Hypothalamus (tissue), 51 donors: ENCODE measurements around the gene NECTIN2.
A peak's percentile ranks its signal among the peaks of the same experiment; 100 is the strongest.
"Not testable (repeated sequence)": the region's sequence is repeated elsewhere in the genome, so short reads cannot be mapped to it uniquely, and the experiment has no call there.

Experiments used
- DNase-seq, 51 donors: peaks; one replicate each; lab custom pipeline; 2025; lab: John Stamatoyannopoulos, UW

The NECTIN2 gene

DNA sequence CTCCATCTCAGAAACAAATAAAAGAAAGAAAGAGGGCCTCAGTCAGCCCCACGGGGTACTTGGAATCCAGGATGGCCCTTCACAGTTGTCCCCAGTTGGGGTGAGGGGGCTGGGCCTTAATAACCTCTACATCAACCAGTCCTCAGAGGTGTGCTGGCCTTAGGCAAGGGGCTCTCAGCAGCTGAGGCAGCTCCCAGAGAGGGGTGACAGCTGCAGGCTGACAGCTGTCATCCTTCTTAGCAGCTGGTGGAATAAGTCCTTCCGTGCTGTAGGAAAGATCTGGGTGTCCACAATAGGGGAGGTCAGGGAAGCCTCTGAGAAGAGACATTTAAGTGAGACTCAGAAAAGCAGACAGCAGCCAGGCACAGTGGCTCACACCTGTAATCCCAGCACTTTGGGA, 29.8 kb upstream of the NECTIN2 start:
- no peak for DNase-seq

DNA sequence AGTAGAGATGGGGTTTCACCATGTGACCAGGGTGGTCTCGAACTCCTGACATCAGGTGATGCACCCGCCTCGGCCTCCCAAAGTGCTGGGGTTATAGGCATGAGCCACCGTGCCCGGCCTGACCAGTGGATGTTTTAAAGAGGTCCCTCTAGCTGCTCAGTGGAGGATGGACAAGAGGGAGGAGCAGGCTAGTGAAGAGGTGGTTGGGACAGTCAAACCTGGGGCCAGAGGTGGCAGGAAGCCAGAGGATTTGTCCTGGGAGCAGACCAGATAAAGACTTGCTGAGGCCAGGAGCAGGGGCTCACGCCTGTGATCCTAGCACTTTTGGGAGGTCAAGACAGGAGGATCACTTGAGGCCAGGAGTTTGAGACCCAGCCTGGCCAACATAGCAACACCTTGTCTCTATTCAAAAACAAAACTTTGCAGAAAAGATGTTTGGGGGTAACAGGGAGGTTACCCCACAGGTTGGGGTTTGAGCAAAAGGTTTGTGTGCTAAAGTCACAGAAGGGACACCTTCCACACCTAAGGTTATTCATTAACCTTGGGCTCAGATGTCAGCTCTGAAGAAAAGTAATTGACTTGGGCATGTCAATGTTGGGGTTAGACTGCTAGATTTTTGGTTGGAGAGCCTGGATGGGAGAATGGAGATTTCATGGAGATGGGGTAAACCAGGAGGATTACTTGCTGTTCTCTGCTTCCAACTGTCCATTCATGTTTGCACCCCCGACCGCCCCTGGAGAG, 28.2 kb upstream of the NECTIN2 start:
- no peak for DNase-seq

DNA sequence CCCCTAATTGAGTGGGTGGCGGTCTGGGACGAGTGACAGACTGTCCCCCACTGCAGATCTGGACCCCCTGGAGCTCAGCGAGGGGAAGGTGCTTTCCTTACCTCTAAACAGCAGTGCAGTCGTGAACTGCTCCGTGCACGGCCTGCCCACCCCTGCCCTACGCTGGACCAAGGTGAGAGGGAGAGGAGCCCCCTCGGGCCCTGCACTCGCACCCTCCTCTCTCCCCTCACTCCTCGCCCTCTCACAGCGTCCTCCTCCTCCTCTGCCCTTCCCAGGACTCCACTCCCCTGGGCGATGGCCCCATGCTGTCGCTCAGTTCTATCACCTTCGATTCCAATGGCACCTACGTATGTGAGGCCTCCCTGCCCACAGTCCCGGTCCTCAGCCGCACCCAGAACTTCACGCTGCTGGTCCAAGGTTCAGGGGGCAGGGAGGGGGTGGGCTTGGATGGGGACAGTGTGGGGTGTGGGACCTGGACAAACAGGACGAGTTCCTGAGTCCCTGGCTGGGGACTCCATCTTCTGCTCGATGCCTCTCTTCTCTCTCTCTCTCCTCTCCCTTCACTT, 27.5 kb upstream of the NECTIN2 start:
- no peak for DNase-seq

GRCh38 chr19:44819246-44819832, 26.8 kb upstream of the NECTIN2 start:
- no peak for DNase-seq

GRCh38 chr19:44820648-44821609, 25.2 kb upstream of the NECTIN2 start:
- DNase-seq, result no peak

DNA sequence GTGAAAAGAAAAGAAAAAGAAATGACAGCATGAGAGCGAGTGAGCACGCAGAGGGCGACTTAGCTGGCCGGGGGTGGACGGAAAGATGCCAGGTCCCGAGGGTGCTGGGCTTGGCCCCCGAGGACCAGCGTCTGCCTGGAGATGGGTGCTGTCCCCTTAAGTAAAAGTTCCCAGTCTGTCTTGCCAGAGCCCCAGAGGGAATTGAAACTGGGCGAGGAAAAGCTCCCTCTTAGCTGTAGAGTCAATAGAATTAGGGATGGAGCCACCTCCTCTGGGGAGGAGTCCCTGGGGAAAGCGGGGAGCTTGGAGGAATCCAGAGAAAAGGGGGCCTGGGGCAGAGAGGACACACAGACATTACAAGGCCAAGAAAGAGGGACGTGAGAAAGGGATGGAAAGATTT, 23.9 kb upstream of the NECTIN2 start:
- DNase-seq, result no peak

DNA sequence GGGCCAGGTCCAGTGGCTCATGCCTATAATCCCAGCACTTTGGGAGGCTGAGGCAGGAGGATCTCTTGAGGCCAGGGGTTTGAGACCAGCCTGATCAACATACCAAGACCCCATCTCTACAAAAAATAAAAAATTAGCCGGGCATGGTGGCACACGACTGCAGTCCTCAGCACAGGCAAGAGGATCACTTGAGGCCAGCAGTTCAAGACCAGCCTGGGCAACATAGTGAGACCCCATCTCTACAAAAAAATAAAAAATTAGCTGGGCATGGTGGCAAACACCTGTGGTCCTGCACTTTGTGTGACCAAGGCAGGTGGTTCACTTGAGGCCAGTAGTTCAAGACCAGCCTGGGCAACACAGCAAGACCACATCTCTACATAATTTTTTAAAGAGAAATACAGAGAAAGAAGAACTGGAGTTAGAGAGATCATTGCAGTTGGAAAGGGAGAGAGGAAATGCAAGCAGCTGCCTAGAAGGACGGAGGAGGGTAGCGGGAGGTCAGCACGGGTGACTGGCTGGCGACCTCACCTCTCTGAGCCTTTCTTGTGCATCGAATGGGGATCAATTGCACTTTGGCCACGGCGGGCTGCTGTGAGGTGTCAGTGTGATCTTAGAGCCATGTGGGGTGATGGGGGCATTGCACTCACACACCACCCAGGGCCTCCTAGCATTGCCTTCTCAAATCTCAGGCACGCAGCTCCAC, 23.3 kb upstream of the NECTIN2 start:
- no peak for DNase-seq

DNA sequence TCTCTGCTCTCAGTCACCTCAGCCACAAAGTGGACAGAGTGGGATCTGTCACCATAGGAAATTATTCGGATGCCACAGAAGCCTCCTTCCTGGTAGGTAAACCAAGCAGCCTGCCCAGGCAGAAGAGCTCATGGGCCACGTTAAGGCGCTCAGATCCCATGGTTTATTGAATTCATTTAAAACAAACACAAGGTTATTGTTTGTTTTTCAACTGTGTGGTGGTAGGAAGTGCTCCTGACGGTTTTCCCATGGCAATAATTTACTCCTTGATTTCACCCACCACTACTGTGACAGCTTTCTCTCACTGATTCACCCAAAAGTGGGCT, 22.8 kb upstream of the NECTIN2 start:
- DNase-seq, result no peak

DNA sequence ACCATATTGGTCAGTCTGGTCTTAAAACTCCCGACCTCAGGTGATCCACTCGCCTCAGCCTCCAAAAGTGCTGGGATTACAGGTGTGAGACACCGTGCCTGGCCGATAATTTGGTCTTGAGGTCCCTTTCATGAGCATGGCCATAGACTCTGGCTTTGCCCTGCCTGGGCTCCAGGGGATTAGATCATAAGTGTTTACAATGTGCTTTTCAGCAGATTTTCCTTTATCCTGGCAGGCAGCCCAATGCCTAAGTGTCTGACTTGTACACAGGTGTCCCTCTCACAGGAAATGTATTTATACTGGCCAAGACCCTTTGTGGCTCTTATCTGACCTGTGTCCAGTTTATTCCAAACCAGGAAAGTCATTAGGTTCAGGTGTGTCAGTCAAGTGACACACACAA, 21.3 kb upstream of the NECTIN2 start:
- DNase-seq, result no peak

DNA sequence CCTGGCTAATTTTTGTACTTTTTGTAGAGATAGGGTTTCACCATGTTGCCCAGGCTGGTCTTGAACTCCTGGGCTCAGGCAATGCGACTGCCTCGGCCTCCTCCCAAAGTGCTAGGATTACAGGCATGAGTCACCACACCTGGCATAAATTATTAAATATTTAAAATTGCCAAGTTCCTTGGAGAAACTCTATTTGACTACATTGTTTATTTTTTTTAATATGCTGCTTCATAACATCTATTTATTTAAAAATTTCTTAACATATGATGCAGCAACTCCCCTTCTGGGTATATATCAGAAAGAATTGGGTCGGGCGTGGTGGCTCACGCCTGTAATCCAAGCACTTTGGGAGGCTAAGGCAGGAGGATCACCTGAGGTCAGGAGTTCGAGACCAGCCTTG, 13.2 kb upstream of the NECTIN2 start:
- DNase-seq, result not testable (repeated sequence)

DNA sequence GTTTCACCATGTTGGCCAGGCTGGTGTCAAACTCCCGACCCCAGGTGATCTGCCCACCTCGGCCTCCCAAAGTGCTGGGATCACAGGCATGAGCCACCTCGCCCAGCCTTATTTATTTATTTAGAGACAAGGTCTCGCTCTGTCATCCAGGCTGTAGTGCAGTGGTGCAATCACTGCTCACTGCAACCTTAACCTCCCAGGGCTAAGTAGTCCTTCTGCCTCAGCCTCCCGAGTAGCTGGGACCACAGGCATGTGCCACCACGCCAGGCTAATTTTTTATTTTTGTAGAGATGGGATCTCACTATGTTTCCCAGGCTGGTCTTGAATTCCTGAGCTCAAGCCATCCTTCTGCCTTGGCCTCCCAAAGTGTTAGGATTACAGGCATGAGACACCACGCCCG, 11.7 kb upstream of the NECTIN2 start:
- DNase-seq, result not testable (repeated sequence)

GRCh38 chr19:44839276-44839675, 6.8 kb upstream of the NECTIN2 start:
- DNase-seq, result no peak

DNA sequence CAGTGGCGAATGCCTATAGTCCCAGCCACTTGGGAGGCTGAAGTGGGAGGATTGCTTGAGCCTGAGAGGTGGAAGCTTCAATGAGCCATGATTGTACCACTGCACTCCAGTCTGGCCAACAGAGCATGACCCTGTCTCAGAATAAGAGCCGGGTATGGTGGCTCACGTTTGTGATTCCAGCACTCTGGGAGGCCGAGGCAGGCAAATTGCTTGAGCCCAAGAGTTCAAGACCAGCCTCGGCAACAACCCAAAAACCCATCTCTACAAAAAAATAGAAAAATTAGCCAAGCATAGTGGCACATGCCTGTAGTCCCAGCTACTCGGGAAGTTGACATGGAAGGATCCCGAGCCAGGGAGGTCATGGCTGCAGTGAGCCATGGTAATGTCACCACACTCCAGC, 5.3 kb upstream of the NECTIN2 start:
- no peak for DNase-seq

DNA sequence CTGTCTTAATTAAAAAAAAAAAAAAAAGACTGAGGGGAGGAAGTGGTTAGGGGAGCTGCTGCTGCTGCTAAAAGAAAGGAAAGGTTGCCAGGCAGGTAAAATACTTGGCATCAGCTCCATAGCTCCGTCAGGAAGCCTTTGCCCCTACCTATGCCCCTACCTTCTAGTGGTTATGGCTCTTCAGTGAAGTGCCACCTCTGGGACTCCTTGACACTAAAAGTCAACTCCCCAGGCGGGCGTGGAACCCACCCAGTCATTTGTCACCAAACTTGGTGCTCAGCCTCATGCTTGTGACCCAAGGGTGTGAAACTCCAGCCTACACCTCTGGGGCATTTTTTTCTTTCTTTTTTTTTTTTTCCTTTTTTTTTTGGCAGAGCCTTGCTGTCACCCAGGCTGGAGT, 4.9 kb upstream of the NECTIN2 start:
- no peak for DNase-seq

DNA sequence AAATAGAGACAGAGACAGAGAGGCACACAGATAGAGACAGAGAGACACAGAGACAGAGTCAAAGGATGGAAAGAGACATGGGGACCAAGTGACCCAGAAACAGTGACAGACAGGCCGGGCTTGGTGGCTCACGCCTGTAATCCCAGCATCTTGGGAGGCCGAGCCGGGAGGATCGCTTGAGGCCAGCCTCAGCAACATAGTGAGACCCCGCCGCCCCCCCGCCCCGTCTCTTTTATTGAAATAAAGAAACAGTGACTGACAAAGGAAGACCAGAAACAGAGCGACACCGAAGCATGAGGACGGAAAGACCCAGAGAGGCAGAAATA, 848 bp upstream of the NECTIN2 start:
- no peak for DNase-seq

DNA sequence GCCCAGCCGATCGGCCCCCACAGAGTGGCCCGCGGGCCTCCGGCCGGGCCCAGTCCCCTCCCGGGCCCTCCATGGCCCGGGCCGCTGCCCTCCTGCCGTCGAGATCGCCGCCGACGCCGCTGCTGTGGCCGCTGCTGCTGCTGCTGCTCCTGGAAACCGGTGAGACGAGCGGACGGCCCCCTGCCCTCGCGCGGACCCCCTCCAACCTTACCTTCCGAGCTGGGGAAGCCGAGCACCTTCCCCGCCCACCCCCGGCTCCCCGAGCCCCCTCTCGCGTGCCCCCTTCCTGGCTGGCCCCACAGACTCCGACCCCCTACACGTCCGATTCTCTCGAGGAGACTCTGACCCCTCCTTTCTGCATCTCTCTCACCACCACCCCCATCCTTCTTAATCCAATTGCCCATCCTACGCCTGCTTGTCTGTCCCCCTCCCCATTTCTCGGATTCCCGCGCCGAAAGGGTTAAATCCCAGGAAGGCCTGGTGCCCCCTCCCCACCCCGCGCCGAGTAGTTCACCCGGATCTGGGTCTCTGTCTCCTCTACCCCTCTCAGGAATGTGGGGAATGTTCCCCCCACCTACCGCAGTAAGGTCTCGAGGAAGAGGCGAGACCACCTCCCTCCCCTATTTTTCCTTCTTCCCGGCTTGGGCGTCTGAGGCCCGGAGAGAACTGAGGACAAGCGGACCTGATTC, 502 bp downstream of the NECTIN2 start:
- DNase-seq, result no peak

GRCh38 chr19:44847144-44848035, 1.3 kb downstream of the NECTIN2 start:
- peak in 18 of 51 donors; percentile 9 to 69 (median 31) for DNase-seq

- DNase-seq, result peak in 2 of 51 donors; percentile 18 to 32
Observed at GRCh38 chr19:44848036-44848811, 2.1 kb downstream of the NECTIN2 start.
